GM12878 (cell line): ENCODE measurements around the gene HNRNPLL.

Experiments used
- CHD4 ChIP-seq: fragments of 200-600 bp; sonication (generic); IDR thresholded peaks from 2 replicates; pipeline ENCODE4 v1.6.1; 2016; ENCODE audit warnings: mild to moderate bottlenecking
- EP300 ChIP-seq, 2 experiments: fragments of 150-350 bp in 1 of 2; IDR thresholded peaks; 2 replicates each; pipeline ENCODE4 v1.6.1; 2011 to 2012; ENCODE audit warnings: low read depth in 2 of 2, low read length in 2 of 2, borderline replicate concordance in 1 of 2, improper control_type of control experiment in 1 of 2, inconsistent platforms in 1 of 2; ENCODE audit not compliant: control insufficient read depth in 1 of 2
- EZH2 ChIP-seq: IDR thresholded peaks from 2 replicates; pipeline ENCODE4 v1.6.1; 2012; ENCODE audit warnings: low read depth, mild to moderate bottlenecking, control low read depth, inconsistent platforms, low read length, borderline replicate concordance; ENCODE audit not compliant: control insufficient read depth
- MEF2A ChIP-seq: IDR thresholded peaks from 2 replicates; pipeline ENCODE4 v1.6.1; 2011; ENCODE audit warnings: low read depth, mild to moderate bottlenecking, low read length, moderate library complexity; ENCODE audit not compliant: insufficient read depth
- POLR2A ChIP-seq: IDR thresholded peaks from 2 replicates; pipeline ENCODE4 v1.6.1; 2011; ENCODE audit warnings: low read depth, mild to moderate bottlenecking, low read length
- POLR2AphosphoS2 ChIP-seq: IDR thresholded peaks from 2 replicates; pipeline ENCODE4 v1.6.1; 2011; ENCODE audit warnings: low read depth, mild to moderate bottlenecking, low read length, improper control_type of control experiment, moderate library complexity
- POLR2AphosphoS5 ChIP-seq: IDR thresholded peaks from 2 replicates; pipeline ENCODE4 v1.6.1; 2011; ENCODE audit warnings: mild to moderate bottlenecking, low read length, inconsistent platforms
- REST ChIP-seq: IDR thresholded peaks from 2 replicates; pipeline ENCODE4 v1.6.1; 2012; ENCODE audit warnings: mild to moderate bottlenecking, low read depth, low read length
- SP1 ChIP-seq: IDR thresholded peaks from one replicate; pipeline ENCODE4 v1.6.1; 2011; ENCODE audit warnings: low read depth, low read length
- USF1 ChIP-seq: IDR thresholded peaks from 2 replicates; pipeline ENCODE4 v1.6.1; 2011; ENCODE audit warnings: borderline replicate concordance, low read depth, mild to moderate bottlenecking, moderate library complexity, mixed read lengths, low read length; ENCODE audit not compliant: insufficient read depth; ENCODE audit errors: extremely low read length
- YY1 ChIP-seq: IDR thresholded peaks from 2 replicates; pipeline ENCODE4 v1.6.1; 2011; ENCODE audit warnings: low read depth, mild to moderate bottlenecking, low read length
- TF ChIP-seq, protein P1 (sequence below), 3 experiments: IDR thresholded peaks in 2 of 3; conservative IDR thresholded peaks in 1 of 3; 2 replicates each; pipeline ENCODE4 v1.5.1; 2011; ENCODE audit warnings: low read depth in 3 of 3, low read length in 3 of 3, mild to moderate bottlenecking in 3 of 3, control low read depth in 2 of 3, moderate library complexity in 2 of 3, inconsistent platforms in 1 of 3, mixed read lengths in 1 of 3; ENCODE audit not compliant: control insufficient read depth in 2 of 3, insufficient read depth in 1 of 3; ENCODE audit errors: extremely low read depth in 1 of 3
- TF ChIP-seq, protein P2 (sequence below): fragments of 450-650 bp; formaldehyde crosslinking; IDR thresholded peaks from 2 replicates; pipeline ENCODE4 v1.4.0; 2020; ENCODE audit warnings: mild to moderate bottlenecking, moderate library complexity

DNA sequence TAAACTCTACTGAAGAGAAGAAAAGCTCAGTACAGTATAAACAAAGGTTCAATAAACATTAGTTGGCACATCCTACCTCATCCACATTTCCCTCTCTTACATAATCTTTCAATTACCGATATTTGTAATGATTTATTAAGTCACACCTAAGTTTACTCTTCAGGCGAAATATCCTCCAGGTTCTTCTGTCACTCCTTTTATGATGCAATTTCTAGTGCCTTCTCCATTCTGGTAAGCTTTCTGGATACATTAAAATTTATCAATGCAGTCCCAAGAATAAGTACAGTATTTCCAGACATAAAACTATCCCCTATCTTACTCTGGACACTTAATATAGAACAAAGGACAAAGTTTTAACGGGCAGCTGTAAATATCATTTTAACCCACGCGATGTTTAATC lies 5.6 kb downstream of the HNRNPLL start:
- TF ChIP-seq, protein P1, sequence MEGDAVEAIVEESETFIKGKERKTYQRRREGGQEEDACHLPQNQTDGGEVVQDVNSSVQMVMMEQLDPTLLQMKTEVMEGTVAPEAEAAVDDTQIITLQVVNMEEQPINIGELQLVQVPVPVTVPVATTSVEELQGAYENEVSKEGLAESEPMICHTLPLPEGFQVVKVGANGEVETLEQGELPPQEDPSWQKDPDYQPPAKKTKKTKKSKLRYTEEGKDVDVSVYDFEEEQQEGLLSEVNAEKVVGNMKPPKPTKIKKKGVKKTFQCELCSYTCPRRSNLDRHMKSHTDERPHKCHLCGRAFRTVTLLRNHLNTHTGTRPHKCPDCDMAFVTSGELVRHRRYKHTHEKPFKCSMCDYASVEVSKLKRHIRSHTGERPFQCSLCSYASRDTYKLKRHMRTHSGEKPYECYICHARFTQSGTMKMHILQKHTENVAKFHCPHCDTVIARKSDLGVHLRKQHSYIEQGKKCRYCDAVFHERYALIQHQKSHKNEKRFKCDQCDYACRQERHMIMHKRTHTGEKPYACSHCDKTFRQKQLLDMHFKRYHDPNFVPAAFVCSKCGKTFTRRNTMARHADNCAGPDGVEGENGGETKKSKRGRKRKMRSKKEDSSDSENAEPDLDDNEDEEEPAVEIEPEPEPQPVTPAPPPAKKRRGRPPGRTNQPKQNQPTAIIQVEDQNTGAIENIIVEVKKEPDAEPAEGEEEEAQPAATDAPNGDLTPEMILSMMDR (IDR thresholded peaks at IDR 0.05 in 2 of 3, conservative IDR thresholded peaks at IDR 0.05 in 1 of 3; ENCODE audit: control insufficient read depth in 2 of 3, extremely low read depth in 1 of 3, insufficient read depth in 1 of 3, low read depth in 3 of 3, low read length in 3 of 3) = no peak
- TF ChIP-seq USF1 = no peak
- no peak for TF ChIP-seq POLR2AphosphoS2
- no peak for TF ChIP-seq POLR2A
- no peak for TF ChIP-seq CHD4
- no peak for TF ChIP-seq EZH2
- no peak for TF ChIP-seq YY1
- TF ChIP-seq POLR2AphosphoS5 = no peak
- no peak for TF ChIP-seq REST
- no peak for TF ChIP-seq SP1
- no peak for TF ChIP-seq EP300 (IDR thresholded peaks at IDR 0.05; ENCODE audit: borderline replicate concordance in 1 of 2, control insufficient read depth in 1 of 2, low read depth in 2 of 2, low read length in 2 of 2)
- TF ChIP-seq MEF2A = no peak
- TF ChIP-seq, protein P2, sequence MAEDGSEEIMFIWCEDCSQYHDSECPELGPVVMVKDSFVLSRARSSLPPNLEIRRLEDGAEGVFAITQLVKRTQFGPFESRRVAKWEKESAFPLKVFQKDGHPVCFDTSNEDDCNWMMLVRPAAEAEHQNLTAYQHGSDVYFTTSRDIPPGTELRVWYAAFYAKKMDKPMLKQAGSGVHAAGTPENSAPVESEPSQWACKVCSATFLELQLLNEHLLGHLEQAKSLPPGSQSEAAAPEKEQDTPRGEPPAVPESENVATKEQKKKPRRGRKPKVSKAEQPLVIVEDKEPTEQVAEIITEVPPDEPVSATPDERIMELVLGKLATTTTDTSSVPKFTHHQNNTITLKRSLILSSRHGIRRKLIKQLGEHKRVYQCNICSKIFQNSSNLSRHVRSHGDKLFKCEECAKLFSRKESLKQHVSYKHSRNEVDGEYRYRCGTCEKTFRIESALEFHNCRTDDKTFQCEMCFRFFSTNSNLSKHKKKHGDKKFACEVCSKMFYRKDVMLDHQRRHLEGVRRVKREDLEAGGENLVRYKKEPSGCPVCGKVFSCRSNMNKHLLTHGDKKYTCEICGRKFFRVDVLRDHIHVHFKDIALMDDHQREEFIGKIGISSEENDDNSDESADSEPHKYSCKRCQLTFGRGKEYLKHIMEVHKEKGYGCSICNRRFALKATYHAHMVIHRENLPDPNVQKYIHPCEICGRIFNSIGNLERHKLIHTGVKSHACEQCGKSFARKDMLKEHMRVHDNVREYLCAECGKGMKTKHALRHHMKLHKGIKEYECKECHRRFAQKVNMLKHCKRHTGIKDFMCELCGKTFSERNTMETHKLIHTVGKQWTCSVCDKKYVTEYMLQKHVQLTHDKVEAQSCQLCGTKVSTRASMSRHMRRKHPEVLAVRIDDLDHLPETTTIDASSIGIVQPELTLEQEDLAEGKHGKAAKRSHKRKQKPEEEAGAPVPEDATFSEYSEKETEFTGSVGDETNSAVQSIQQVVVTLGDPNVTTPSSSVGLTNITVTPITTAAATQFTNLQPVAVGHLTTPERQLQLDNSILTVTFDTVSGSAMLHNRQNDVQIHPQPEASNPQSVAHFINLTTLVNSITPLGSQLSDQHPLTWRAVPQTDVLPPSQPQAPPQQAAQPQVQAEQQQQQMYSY (CRISPR knock-in tag) = no peak
